ENCODE results near the gene EEPD1.

Gene EEPD1

GRCh38 chr7:36261019-36261754 is 108.1 kb downstream of the EEPD1 start:
- no peak for DNase-seq (ENCODE audit: low read depth)

- DNase-seq (ENCODE audit: low read depth), result no peak
These were observed 109.4 kb downstream of the EEPD1 start for GRCh38 chr7:36262309-36263094.

- no peak for DNase-seq (ENCODE audit: low read depth)
These were observed 110.0 kb downstream of the EEPD1 start for GRCh38 chr7:36263095-36263484.

- DNase-seq (ENCODE audit: low read depth), result no peak
These were observed 111.2 kb downstream of the EEPD1 start for GRCh38 chr7:36264123-36264801.

- no peak for DNase-seq (ENCODE audit: low read depth)
These were observed 112.0 kb downstream of the EEPD1 start for GRCh38 chr7:36264913-36265516.

GRCh38 chr7:36265680-36266079 is 112.6 kb downstream of the EEPD1 start:
- DNase-seq (ENCODE audit: low read depth), result no peak

GRCh38 chr7:36266190-36266589 is 113.1 kb downstream of the EEPD1 start:
- DNase-seq (ENCODE audit: low read depth), result no peak

- DNase-seq (ENCODE audit: low read depth), result no peak
These were observed 113.6 kb downstream of the EEPD1 start for GRCh38 chr7:36266683-36267082.

- no peak for DNase-seq (ENCODE audit: low read depth)
These were observed 119.1 kb downstream of the EEPD1 start for GRCh38 chr7:36272211-36272566.

DNA sequence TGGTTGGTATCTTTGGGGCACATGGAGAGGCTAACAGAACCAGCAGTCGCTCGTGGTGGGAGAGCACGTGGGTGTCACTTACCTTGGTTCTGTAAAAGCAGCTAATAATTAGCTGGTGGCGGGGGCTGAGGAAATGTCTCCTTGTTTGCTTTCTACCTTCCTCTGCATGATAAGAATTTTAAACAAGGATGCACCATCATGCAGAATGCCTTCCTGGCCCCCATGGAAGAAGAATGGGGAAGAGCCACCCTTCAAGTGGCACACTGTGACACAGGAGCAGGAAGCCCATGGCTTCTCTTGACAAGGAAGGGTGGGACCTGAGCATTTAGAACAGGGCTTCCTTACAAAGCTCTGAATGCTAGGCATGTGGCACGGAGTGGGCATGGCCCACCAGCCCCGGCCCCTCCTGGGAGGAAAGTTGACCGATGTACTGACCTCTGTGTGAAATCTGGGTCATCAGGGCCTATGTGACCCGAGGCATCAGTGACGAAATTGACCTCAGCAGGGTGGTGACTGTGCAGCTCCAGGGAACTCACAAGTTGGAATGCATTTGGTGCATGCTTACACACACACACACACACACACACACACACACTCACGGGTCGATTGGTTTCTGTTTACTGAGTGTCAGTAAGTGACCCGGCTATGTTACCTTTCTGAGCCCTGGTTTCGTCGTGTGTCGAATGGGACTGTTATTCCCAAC is 119.7 kb downstream of the EEPD1 start:
- DNase-seq (ENCODE audit: low read depth), result no peak

GRCh38 chr7:36273836-36274235 is 120.8 kb downstream of the EEPD1 start:
- DNase-seq (ENCODE audit: low read depth), result no peak

DNA sequence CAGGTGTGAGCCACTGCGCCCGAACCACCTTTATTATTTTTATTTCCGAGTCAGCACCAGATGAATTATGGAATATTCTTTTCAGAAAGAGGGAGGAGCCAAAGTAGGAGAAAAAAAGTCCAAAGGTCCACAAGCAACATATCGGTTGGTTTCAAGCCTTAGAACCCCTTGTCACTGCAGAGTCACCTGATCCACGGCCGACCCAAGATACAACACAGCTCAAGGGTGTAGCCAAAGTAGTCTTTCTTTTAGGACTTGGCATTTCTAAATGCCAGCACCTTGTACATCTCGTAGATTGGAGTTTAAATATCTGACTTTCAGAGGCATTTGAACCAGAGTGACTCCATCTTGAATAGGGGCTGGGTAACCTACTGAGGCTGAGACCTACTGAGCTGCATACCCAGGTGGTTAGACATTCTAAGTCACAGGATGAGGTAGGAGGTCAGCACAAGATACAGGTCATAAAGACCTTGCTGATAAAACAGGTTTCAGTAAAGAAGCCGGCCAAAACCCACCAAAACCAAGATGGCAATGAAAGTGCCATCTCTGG is 122.8 kb downstream of the EEPD1 start:
- DNase-seq (ENCODE audit: low read depth), result no peak

DNA sequence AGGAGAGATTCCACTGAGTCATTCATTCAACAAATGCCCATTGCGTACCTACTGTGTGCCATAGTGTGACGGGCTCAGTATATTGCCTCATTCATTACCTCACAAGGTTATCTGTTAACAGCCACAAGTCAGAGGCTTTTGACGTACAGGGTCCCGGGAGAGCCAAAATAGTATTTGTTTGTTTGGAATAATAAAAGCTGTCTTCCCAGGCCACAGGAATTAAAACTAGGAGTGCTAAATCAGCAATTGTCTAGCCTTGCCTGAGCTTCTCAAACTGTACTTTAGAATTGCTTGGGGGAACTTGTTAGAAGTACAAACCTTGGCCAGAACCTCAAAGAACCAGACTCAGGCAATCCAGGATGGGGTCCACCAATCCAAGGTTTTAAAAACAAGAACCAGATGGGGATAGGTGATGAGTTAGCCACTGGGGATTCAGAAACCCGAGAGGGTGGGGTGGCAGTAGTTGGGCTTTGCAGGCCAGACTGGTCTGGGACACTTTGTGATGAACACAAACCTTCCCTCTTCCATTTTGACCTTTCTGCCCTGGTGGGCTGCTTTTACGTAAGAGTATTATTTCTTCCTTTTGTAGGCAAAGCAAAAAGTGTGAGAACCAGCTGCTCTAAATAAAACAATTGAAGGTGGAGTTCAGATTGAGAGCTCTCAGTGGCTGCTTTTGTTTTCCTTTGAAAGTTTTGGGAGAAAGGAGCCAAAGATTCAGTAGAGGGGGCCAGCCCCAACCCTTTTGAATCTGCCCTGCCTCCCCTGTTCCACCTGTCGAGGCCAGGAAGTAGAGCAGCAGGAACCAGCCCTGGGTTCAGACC is 123.6 kb downstream of the EEPD1 start:
- no peak for DNase-seq (ENCODE audit: low read depth)

GRCh38 chr7:36277249-36277542 is 124.1 kb downstream of the EEPD1 start:
- DNase-seq (ENCODE audit: low read depth), result no peak

GRCh38 chr7:36278069-36278619 is 125.1 kb downstream of the EEPD1 start:
- DNase-seq (ENCODE audit: low read depth), result no peak

DNA sequence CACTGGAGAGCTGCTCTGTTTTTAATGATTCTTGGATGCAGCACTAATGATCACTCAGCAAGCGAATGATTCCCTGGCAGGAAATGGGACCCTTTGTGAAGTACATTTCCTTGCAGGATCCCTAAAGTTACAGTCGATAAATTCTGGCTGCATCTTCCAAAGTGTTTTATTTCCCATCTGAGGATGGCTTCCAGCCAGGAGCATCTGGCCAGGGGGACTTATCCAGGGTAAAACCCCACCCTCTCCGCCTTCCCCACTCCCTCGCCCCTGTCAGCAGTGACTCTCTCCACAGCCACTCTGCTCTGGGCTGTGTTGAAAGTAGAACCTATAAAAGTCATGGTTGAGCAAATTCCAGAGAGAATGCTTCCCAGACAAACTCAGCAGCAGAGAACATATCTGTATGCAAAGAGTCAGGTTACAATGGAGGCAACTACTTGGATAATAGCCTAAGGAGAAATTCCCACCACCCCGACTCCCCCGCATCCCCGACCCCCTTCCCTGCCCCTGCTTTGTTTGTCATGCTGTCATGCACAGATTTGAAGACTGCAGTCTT is 125.6 kb downstream of the EEPD1 start:
- no peak for DNase-seq (ENCODE audit: low read depth)

DNA sequence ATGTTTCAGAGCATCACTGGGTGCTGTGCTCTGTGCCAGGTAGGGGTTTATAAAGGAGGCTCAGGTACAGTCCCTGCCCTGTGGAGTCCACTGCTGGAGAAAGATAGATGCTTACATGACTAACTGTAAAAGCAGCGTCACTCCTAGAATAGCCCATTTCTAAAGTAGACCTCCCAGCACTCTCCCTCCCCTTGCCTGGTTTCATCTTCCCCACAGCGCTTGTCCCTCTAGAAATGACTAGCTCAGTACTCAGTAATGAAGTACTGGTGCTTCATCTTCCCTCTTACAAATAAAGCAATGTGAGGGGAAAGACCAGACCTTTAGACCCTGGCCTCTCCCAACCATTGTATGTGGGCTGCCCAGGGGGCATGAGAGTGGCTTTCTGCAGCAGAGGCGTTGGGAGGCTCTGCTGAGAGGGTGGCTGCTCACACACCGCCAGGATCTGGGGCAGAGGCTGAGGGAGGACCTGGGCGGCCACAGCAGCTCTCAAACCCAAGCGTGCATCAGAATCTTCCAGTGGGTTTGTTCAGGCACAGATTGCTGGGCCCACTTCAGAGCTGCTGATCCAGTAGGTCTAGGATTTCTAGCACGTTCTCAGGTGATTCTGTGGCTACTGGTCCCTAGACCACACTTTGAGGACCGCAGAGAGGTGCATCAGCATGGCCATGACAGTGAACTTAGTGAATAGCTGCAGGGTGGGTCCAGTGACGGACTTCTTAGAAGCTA is 126.3 kb downstream of the EEPD1 start:
- no peak for DNase-seq (ENCODE audit: low read depth)

- no peak for DNase-seq (ENCODE audit: low read depth)
These were observed 126.9 kb downstream of the EEPD1 start for GRCh38 chr7:36279926-36280315.
